ENCODE data around the gene PKNOX1. TPM values are rescaled to one million over a fixed set of nuclear protein-coding genes. Genes with fewer than 3 reads are reported as not detected.
"Not testable (repeated sequence)": the region's sequence is repeated elsewhere in the genome, so short reads cannot be mapped to it uniquely, and the experiment has no call there.

PKNOX1 gene
- total RNA-seq, 2 experiments from 2014 or later, result 16.9 to 18.0 TPM

- CTCF ChIA-PET; H3K27me3 Mint-ChIP-seq; H3K27ac Mint-ChIP-seq; DNase-seq; POLR2A ChIA-PET; H3K9me3 Mint-ChIP-seq; H3K4me1 Mint-ChIP-seq (ENCODE audit: low read depth); intact Hi-C loops (cut with micrococcal nuclease); H3K36me3 Mint-ChIP-seq; H3K4me3 Mint-ChIP-seq: not testable (repeated sequence)
Measured at GRCh38 chr21:42937034-42937940, 37.1 kb upstream of the PKNOX1 start.

DNA sequence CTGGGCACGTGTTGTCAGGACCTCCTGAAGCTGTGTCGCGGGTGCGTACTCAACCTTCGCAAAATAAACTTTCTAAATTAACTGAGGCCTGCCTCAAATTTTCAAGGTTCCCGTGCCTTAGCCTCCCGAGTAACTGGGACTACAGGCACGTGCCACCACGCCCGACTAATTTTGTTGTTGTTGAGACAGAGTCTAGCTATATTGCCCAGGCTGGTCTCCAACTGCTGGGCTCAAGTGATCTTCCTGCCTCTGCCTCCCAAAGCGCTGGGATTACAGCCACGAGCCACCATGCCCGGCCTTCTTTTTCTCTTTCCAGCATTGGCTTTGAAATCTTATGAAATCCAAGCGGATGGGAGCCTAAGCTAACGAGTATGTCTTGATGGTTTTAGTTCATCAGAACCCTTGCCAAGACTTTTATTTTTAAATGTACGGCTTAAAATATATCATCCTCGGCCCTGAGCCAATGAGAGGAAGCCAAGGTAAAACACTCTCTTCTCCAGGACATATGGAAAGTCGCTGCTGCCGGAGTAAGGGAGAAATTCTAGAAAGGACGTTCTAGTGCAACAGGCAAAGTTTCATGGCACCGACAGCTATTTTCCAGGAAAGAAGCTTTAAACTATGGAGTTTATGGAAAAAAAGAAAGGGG lies 36.3 kb upstream of the PKNOX1 start:
- intact Hi-C loops (cut with micrococcal nuclease), result no loop called here
- DNase-seq, result no peak
- ChIA-PET POLR2A (no interaction called here), CTCF (no interaction called here)
- H3K4me1 Mint-ChIP-seq (ENCODE audit: low read depth), result no peaks in the 10 kb centered on the region
- no peak overlapping the region for H3K27ac Mint-ChIP-seq
- no peaks in the 10 kb centered on the region for H3K36me3 Mint-ChIP-seq
- H3K9me3 Mint-ChIP-seq, result no peaks in the 10 kb centered on the region
- no peak overlapping the region for H3K4me3 Mint-ChIP-seq
- H3K27me3 Mint-ChIP-seq, result no peaks in the 10 kb centered on the region

DNA sequence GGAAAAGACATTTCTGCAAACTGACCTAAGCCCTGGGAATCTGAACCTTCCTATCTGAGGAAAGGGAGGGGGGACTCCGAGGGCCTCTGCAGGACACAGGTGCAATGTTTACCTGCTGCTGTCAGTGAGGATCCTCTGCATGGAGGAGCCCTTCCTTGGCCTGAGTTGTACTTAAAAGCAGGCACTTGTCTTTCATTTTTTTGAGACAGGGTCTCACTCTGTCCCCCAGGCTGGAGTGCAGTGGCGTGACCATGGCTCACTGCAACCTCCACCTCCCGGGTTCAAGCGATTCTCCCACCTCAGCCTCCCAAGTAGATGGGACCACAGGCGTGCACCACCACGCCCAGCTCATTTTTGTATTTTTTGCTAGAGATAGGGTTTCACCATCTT lies 35.8 kb upstream of the PKNOX1 start:
- H3K27me3 Mint-ChIP-seq; POLR2A ChIA-PET; CTCF ChIA-PET; H3K4me1 Mint-ChIP-seq (ENCODE audit: low read depth); H3K36me3 Mint-ChIP-seq; H3K9me3 Mint-ChIP-seq; H3K4me3 Mint-ChIP-seq; H3K27ac Mint-ChIP-seq; intact Hi-C loops (cut with micrococcal nuclease); DNase-seq: not testable (repeated sequence)

GRCh38 chr21:42939582-42940413 lies 34.6 kb upstream of the PKNOX1 start:
- Mint-ChIP-seq H3K36me3 (no peaks in the 10 kb centered on the region), H3K9me3 (no peaks in the 10 kb centered on the region), H3K4me1 (ENCODE audit: low read depth) (no peaks in the 10 kb centered on the region), H3K27ac (no peak overlapping the region), H3K4me3 (no peak overlapping the region), H3K27me3 (no peaks in the 10 kb centered on the region)
- DNase-seq, result no peak
- ChIA-PET POLR2A (no interaction called here), CTCF (no interaction called here)
- intact Hi-C loops (cut with micrococcal nuclease), result no loop called here

DNA sequence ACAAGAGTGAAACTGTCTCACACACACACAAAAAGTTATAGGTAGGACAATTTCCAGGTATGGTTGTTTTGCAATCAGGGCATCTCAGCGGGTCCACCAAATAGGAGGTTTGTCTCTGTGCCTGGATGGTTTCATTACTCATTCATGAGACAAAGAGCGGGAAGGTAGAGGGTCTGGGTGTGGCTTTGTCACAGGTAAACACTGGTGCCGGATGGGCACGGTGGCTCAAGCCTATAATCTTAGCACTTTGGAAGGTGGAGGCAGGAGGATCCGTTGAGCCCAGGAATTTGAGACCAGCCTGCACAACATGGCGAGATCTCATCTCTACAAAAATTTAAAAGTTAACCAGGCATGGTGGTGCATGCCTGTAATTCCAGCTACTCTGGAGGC lies 32.7 kb upstream of the PKNOX1 start:
- ChIA-PET CTCF (no interaction called here), POLR2A (no interaction called here)
- Mint-ChIP-seq H3K27ac (no peak overlapping the region), H3K4me1 (ENCODE audit: low read depth) (no peaks in the 10 kb centered on the region), H3K27me3 (no peaks in the 10 kb centered on the region), H3K36me3 (no peaks in the 10 kb centered on the region), H3K9me3 (no peaks in the 10 kb centered on the region), H3K4me3 (no peak overlapping the region)
- intact Hi-C loops (cut with micrococcal nuclease), result no loop called here
- DNase-seq, result no peak

DNA sequence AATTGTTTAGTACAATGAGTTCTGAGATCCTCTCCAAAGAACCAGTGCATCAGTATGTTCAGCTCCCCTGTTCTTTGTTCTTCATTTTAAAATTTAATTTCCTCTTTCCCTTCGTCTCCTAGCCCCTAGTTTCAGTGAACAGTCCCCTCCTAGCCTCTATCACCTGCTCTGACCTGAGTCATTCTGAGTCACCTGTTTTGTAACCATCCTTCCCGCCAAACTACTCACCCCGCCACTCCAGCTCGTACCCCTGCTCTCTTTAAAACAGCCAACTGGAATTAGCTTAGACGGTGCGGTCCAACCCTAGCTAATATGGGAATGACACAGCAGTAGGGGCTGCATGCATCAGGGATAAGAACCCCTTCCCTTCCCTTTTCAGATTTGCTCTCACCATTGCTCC lies 32.1 kb upstream of the PKNOX1 start:
- H3K4me1 Mint-ChIP-seq (ENCODE audit: low read depth), result no peaks in the 10 kb centered on the region
- H3K36me3 Mint-ChIP-seq, result no peaks in the 10 kb centered on the region
- ChIA-PET POLR2A (no interaction called here), CTCF (no interaction called here)
- H3K4me3 Mint-ChIP-seq, result no peak overlapping the region
- intact Hi-C loops (cut with micrococcal nuclease), result no loop called here
- H3K27me3 Mint-ChIP-seq, result no peaks in the 10 kb centered on the region
- H3K9me3 Mint-ChIP-seq, result no peaks in the 10 kb centered on the region
- H3K27ac Mint-ChIP-seq, result no peak overlapping the region
- no peak for DNase-seq

- DNase-seq; H3K4me3 Mint-ChIP-seq; H3K27ac Mint-ChIP-seq; POLR2A ChIA-PET; H3K4me1 Mint-ChIP-seq (ENCODE audit: low read depth); intact Hi-C loops (cut with micrococcal nuclease); H3K9me3 Mint-ChIP-seq; H3K36me3 Mint-ChIP-seq; H3K27me3 Mint-ChIP-seq; CTCF ChIA-PET: not testable (repeated sequence)
Measured at GRCh38 chr21:42949094-42949755, 25.1 kb upstream of the PKNOX1 start.

DNA sequence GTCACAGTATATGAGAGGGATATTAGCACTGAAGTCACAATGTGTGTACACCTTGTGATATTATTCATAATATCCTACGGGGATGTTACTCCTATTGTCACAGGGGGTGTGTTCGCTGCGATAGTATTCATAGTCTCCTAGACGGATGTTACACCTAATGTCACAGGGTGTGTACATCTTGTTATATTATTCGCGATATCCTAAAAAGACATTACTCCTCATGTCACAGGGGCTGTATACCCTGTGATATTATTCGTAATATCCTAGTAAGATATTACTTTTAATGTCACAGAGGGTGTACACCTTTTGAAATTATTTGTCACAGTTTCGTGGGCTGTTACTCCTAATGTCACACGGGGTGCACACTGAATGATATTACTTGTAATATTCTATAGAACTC lies 23.2 kb upstream of the PKNOX1 start:
- POLR2A ChIA-PET; H3K4me1 Mint-ChIP-seq (ENCODE audit: low read depth); H3K27ac Mint-ChIP-seq; H3K27me3 Mint-ChIP-seq; H3K9me3 Mint-ChIP-seq; H3K36me3 Mint-ChIP-seq; intact Hi-C loops (cut with micrococcal nuclease); CTCF ChIA-PET; DNase-seq; H3K4me3 Mint-ChIP-seq: not testable (repeated sequence)

DNA sequence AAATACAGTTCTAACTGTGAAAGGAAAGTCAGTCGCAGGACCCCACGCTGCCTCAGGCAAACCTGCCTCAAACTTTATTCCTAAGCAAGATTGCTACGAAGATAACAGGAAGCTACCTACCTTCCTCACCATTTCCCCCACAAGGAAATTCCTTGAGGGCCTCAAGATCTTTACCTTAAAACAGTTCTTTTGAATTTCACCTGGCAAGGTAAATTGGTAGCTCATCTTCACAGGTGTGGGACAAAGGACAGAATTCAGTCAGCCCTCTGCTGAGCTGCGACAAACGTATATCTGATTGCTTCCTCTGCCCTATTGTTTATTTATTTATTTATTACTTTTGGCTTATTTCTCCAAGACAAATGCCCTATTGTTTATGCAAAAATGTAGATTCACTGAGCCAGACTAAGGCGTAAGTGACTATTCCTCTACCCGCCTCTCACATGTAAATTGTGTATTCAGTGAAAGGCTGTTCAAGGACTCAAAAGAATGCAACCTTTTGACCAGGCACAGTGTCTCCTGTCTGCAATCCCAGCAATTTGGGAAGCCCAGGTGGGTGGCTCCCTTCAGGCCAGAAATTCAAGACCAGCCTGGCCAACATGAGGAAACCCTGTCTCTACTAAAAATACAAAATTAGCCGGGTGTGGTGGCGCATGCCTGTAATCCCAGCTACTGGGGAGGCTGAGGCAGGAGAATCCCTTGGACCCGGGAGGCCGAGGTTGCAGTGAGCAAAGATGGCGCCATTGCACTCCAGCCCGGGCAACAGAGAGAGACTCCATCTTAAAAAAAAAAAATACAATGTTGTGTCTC lies 17.3 kb upstream of the PKNOX1 start:
- no peaks in the 10 kb centered on the region for H3K36me3 Mint-ChIP-seq
- H3K4me1 Mint-ChIP-seq (ENCODE audit: low read depth), result no peaks in the 10 kb centered on the region
- no peak for DNase-seq
- intact Hi-C loops (cut with micrococcal nuclease), result no loop called here
- H3K27me3 Mint-ChIP-seq, result no peaks in the 10 kb centered on the region
- H3K9me3 Mint-ChIP-seq, result peaks cover 2% of the 10 kb centered on the region
- ChIA-PET CTCF (no interaction called here), POLR2A (no interaction called here)
- H3K27ac Mint-ChIP-seq, result no peak overlapping the region
- H3K4me3 Mint-ChIP-seq, result no peak overlapping the region

DNA sequence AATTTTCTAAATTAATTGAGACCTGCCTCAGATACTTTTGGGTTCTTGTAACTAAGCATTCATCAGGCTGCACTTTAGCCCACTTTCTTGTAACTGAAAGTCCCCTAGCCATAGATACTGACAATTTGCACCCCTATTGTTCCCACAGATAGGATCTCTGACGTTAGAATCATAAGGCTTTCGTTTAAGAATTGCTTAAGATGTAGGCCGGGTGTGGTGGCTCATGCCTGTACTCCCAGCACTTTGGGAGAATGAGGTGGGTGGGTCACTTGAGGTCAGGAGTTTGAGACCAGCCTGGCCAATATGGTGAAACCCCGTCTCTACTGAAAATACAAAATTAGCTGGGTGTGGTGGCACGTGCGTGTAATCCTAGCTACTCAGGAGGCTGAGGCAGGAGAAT lies 16.2 kb upstream of the PKNOX1 start:
- CTCF ChIA-PET, POLR2A ChIA-PET: not testable (repeated sequence)

DNA sequence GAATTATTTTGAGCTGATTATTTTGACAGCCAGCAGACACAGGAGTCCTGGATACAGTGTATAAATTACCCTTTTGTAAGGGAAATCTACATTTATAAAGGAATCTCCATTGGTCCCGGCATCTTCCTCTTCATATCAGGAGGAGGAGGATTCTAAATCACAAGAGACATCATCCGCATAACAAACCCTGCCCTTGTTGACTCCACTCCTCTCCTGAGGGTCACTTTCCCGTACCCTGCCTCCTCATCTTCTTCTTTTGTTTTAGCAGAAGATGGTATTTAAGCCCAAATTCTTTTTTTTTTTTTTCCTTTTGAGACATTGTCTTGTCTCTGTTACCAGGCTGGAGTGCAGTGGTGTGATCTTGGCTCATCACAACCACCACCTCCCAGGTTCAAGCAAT lies 14.6 kb upstream of the PKNOX1 start:
- Mint-ChIP-seq H3K36me3 (no peaks in the 10 kb centered on the region), H3K4me3 (no peak overlapping the region), H3K27ac (no peak overlapping the region), H3K9me3 (peaks cover 2% of the 10 kb centered on the region), H3K27me3 (no peaks in the 10 kb centered on the region), H3K4me1 (ENCODE audit: low read depth) (no peaks in the 10 kb centered on the region)
- ChIA-PET POLR2A (no interaction called here), CTCF (no interaction called here)
- intact Hi-C loops (cut with micrococcal nuclease), result no loop called here
- DNase-seq, result no peak

More for the DNA sequence above, 16.2 kb upstream of the PKNOX1 start:
- H3K4me3 Mint-ChIP-seq; H3K4me1 Mint-ChIP-seq (ENCODE audit: low read depth); H3K27me3 Mint-ChIP-seq; DNase-seq; H3K27ac Mint-ChIP-seq; intact Hi-C loops (cut with micrococcal nuclease); H3K36me3 Mint-ChIP-seq; H3K9me3 Mint-ChIP-seq: not testable (repeated sequence)
